K562 (cell line): ENCODE data around the gene UIMC1. TPM values are rescaled to one million over a fixed set of nuclear protein-coding genes. Genes with fewer than 3 reads are reported as not detected.

Source experiments
- ATAC-seq: fragments of 200-7000 bp; cut with Tn5 transposase; 3 replicates; pipeline ENCODE4 v1.9.1; 2020; ENCODE audit warnings: moderate library complexity
- BruUV-seq: library from RNA; stranded (reverse); fragments of 400-500 nt; replicated peaks from 2 replicates; lab custom pipeline; 2021; lab: Mats Ljungman, UMichigan
- CTCF ChIA-PET: fragments of 300-600 bp; formaldehyde crosslinking; extraction: SDS; loops from one replicate; lab custom pipeline; 2021; ENCODE audit warnings: low intra/inter-chr PET ratio; lab: Yijun Ruan, JAX
- POLR2A ChIA-PET: fragments of 300-600, 350-650 bp; sonication (Branson Sonifier 250); formaldehyde crosslinking; extraction: SDS; loops from one replicate; lab custom pipeline; 2021; ENCODE audit warnings: antibody characterized with exemption, inconsistent platforms; lab: Yijun Ruan, JAX
- DNase-seq, 4 experiments: peaks; one replicate each; pipeline versions ENCODE4 v3.0.0 to v3.0.0-alpha.2; 2011 to 2018; ENCODE audit warnings: low spot score in 3 of 4, mixed read lengths in 3 of 4; ENCODE audit errors: extremely low read depth in 1 of 4
- FAIRE-seq: peaks from 2 replicates; lab custom pipeline; 2011; peaks lifted over from hg19 to GRCh38; lab: Jason Lieb, UNC
- H2AFZ ChIP-seq: 2 replicates; pipeline ENCODE4 v1.6.0; 2011; ENCODE audit warnings: low read depth, low read length, control low read depth, inconsistent platforms
- H3K27ac ChIP-seq: fragments of 200-600 bp; 3 replicates; pipeline ENCODE4 v1.8.0; 2011; ENCODE audit warnings: low read depth, mild to moderate bottlenecking, control low read depth, inconsistent platforms, low read length, moderate library complexity, mixed read lengths; ENCODE audit errors: extremely low read depth
- H3K27me3 ChIP-seq, 2 experiments: fragments of 300-600 bp in 1 of 2; 2 replicates in 1 of 2; 3 replicates in 1 of 2; pipeline versions ENCODE4 v1.6.0 to v1.8.0; 2011; ENCODE audit warnings: inconsistent platforms in 2 of 2, low read length in 2 of 2, mild to moderate bottlenecking in 1 of 2, mixed read lengths in 1 of 2, moderate library complexity in 1 of 2; ENCODE audit not compliant: control insufficient read depth in 2 of 2, insufficient read depth in 2 of 2
- H3K36me3 ChIP-seq: fragments of 300-600 bp; 3 replicates; pipeline ENCODE4 v1.8.0; 2011; ENCODE audit warnings: mild to moderate bottlenecking, low read length, inconsistent platforms; ENCODE audit not compliant: control insufficient read depth, insufficient read depth
- H3K4me1 ChIP-seq, 2 experiments: fragments of 200-600 bp in 1 of 2; replicated peaks in 1 of 2; 2 replicates in 1 of 2; 3 replicates in 1 of 2; pipeline versions ENCODE4 v1.5.1 to v1.8.0; 2011; ENCODE audit warnings: inconsistent platforms in 2 of 2, low read length in 2 of 2, mild to moderate bottlenecking in 1 of 2, mixed read lengths in 1 of 2, moderate library complexity in 1 of 2; ENCODE audit not compliant: control insufficient read depth in 2 of 2, insufficient read depth in 2 of 2
- H3K4me2 ChIP-seq: 2 replicates; pipeline ENCODE4 v1.6.1; 2011; ENCODE audit warnings: low read length, control low read depth, inconsistent platforms, mixed read lengths; ENCODE audit not compliant: insufficient read depth
- H3K4me3 ChIP-seq: fragments of 200-600 bp; sonication (generic), shearing (Covaris generic); 2 replicates; pipeline ENCODE4 v1.5.1; 2016; ENCODE audit warnings: control low read depth, inconsistent platforms
- H3K79me2 ChIP-seq: fragments of 200-600 bp; 3 replicates; pipeline ENCODE4 v1.8.0; 2011; ENCODE audit warnings: low read length, inconsistent platforms; ENCODE audit not compliant: control insufficient read depth, insufficient read depth
- H3K9ac ChIP-seq, 2 experiments: 2 replicates each; pipeline versions ENCODE4 v1.6.0 to v1.6.1; 2011; ENCODE audit warnings: low read depth in 2 of 2, low read length in 2 of 2, control low read depth in 1 of 2, inconsistent platforms in 1 of 2, mild to moderate bottlenecking in 1 of 2, mixed read lengths in 1 of 2; ENCODE audit not compliant: insufficient read depth in 1 of 2
- H3K9me1 ChIP-seq: one replicate; pipeline ENCODE4 v1.6.0; 2011; ENCODE audit warnings: inconsistent platforms, mild to moderate bottlenecking, low read length, moderate library complexity; ENCODE audit not compliant: control insufficient read depth, insufficient read depth
- H3K9me3 ChIP-seq: replicated peaks from 2 replicates; pipeline ENCODE4 v1.5.1; 2011; ENCODE audit warnings: low read depth, low read length, inconsistent platforms; ENCODE audit not compliant: control insufficient read depth, insufficient read depth
- H4K20me1 ChIP-seq: replicated peaks from 2 replicates; pipeline ENCODE4 v1.6.1; 2011; ENCODE audit warnings: low read length, inconsistent platforms, mixed read lengths; ENCODE audit not compliant: control insufficient read depth, insufficient read depth
- BACH1 ChIP-seq: fragments of 200-800 bp; sonication (Bioruptor generic); IDR thresholded peaks from 2 replicates; pipeline ENCODE4 v1.6.1; 2016; ENCODE audit warnings: missing genetic modification characterization, missing compliant biosample characterization
- ETV6 ChIP-seq, 3 experiments: fragments of 150-350 bp in 1 of 3; sonication (generic) in 1 of 3; formaldehyde crosslinking in 1 of 3; IDR thresholded peaks; 2 replicates each; pipeline versions ENCODE4 v1.6.1 to v1.8.0; 2014 to 2022; ENCODE audit warnings: borderline replicate concordance in 2 of 3, low read depth in 2 of 3, antibody characterized with exemption in 1 of 3, low read length in 1 of 3, mild to moderate bottlenecking in 1 of 3, missing genetic modification reagents in 1 of 3
- MTA1 ChIP-seq: fragments of 450-650 bp; IDR thresholded peaks from 2 replicates; pipeline ENCODE4 v1.6.1; 2017; ENCODE audit warnings: borderline replicate concordance
- NR2C1 ChIP-seq, 2 experiments: fragments of 450-650 bp; IDR thresholded peaks; 2 replicates each; pipeline ENCODE4 v1.6.1; 2017; ENCODE audit warnings: mild to moderate bottlenecking in 2 of 2, antibody characterized with exemption in 1 of 2, inconsistent platforms in 1 of 2, missing compliant biosample characterization in 1 of 2, missing genetic modification characterization in 1 of 2
- NR4A1 ChIP-seq, 2 experiments: fragments of 250-450 bp in 1 of 2; fragments of 450-650 bp in 1 of 2; sonication (Bioruptor Pico) in 1 of 2; IDR thresholded peaks; 2 replicates each; pipeline versions ENCODE4 v1.4.0 to v1.6.1; 2016 to 2020; ENCODE audit warnings: mild to moderate bottlenecking in 2 of 2, missing compliant biosample characterization in 1 of 2, missing genetic modification characterization in 1 of 2, moderate library complexity in 1 of 2
- PHF21A ChIP-seq: fragments of 450-650 bp; IDR thresholded peaks from 2 replicates; pipeline ENCODE4 v1.6.1; 2017; ENCODE audit warnings: low read depth, borderline replicate concordance
- POLR2AphosphoS5 ChIP-seq: IDR thresholded peaks from 2 replicates; pipeline ENCODE4 v1.6.1; 2011; ENCODE audit warnings: mild to moderate bottlenecking, low read depth, low read length, moderate library complexity; ENCODE audit not compliant: control insufficient read depth, insufficient read depth
- POLR2G ChIP-seq: fragments of 200-400 bp; formaldehyde crosslinking; IDR thresholded peaks from 2 replicates; pipeline ENCODE4 v1.6.1; 2017; ENCODE audit warnings: low read depth, mild to moderate bottlenecking, antibody characterized with exemption, low read length, moderate library complexity
- POU5F1 ChIP-seq: fragments of 150-350 bp; IDR thresholded peaks from 2 replicates; pipeline ENCODE4 v1.6.1; 2014; ENCODE audit warnings: borderline replicate concordance, low read length, low read depth, mild to moderate bottlenecking; ENCODE audit not compliant: partially characterized antibody
- RBM15 ChIP-seq: fragments of 200-400 bp; formaldehyde crosslinking; IDR thresholded peaks from 2 replicates; pipeline ENCODE4 v1.6.1; 2018; ENCODE audit warnings: mild to moderate bottlenecking, low read length, moderate library complexity; ENCODE audit not compliant: insufficient read depth
- RUNX1 ChIP-seq: sonication (generic); IDR thresholded peaks from 2 replicates; pipeline ENCODE4 v1.6.1; 2016; ENCODE audit warnings: antibody characterized with exemption, low read depth
- SREBF1 ChIP-seq: fragments of 150-350 bp; IDR thresholded peaks from 2 replicates; pipeline ENCODE4 v1.6.1; 2014; ENCODE audit warnings: antibody characterized with exemption, low read depth, low read length, borderline replicate concordance
- ZNF282 ChIP-seq: sonication (generic); formaldehyde crosslinking; IDR thresholded peaks from 2 replicates; pipeline ENCODE4 v1.8.1; 2023; ENCODE audit warnings: missing genetic modification reagents
- ZNF324 ChIP-seq: fragments of 250-450 bp; sonication (Bioruptor Pico); IDR thresholded peaks from 2 replicates; pipeline ENCODE4 v1.4.0; 2020; ENCODE audit warnings: mild to moderate bottlenecking
- ZNF444 ChIP-seq: fragments of 250-450 bp; sonication (Bioruptor Pico); IDR thresholded peaks from 2 replicates; pipeline ENCODE4 v1.4.0; 2020; ENCODE audit warnings: mild to moderate bottlenecking, moderate library complexity
- ZNF76 ChIP-seq: fragments of 250-450 bp; sonication (Bioruptor Pico); IDR thresholded peaks from 2 replicates; pipeline ENCODE4 v1.4.0; 2020; ENCODE audit warnings: mild to moderate bottlenecking, moderate library complexity, borderline replicate concordance
- WGBS: fragments of 100-300 bp; shearing (Covaris generic); methylation state at CpG from one replicate; pipeline ENCODE4 v1.1.6; 2016; ENCODE audit warnings: low coverage, mixed read lengths; ENCODE audit not compliant: insufficient coverage; ENCODE audit errors: missing lambda C conversion rate; 5-methylcytosine and 5-hydroxymethylcytosine counted together
- in situ Hi-C: fragments of 300-500 bp; cut with MboI; formaldehyde crosslinking; loops from 4 replicates; pipeline ENCODE4 v1.15.0; 2018; ENCODE audit warnings: inconsistent platforms, mixed read lengths
- intact Hi-C: fragments of 100-400 bp; cut with micrococcal nuclease; formaldehyde crosslinking; loops from 2 replicates; pipeline ENCODE4 v1.14.2; 2022
- polyA plus RNA-seq, 8 experiments: library from polyadenylated mRNA; depleted of rRNA in 4 of 8; stranded (reverse) in 5 of 8; unstranded in 3 of 8; fragments of >200 nt; fragmentation: Nextera tagmentation in 2 of 8; fragmentation: Illumina TruSeq in 1 of 8; extraction: Ambion mirVana in 2 of 8; extraction: Trizol in 1 of 8; gene quantifications; 2 replicates each; pipeline versions ENCODE4 v1.2.1 to v1.2.3, GENCODE V29; 2011 to 2014; ENCODE audit warnings: inconsistent platforms in 1 of 8, missing spikeins in 1 of 8
- total RNA-seq, 7 experiments: library from RNA; depleted of rRNA in 6 of 7; stranded (reverse); fragments of >200 nt in 6 of 7; fragmentation: Illumina TruSeq in 2 of 7; extraction: Trizol in 2 of 7; gene quantifications; 2 replicates each; pipeline versions ENCODE4 v1.2.1 to v1.2.3, GENCODE V29; 2011 to 2021; ENCODE audit warnings: low replicate concordance in 1 of 7
- TF ChIP-seq, protein P1 (sequence below): IDR thresholded peaks from 2 replicates; pipeline ENCODE4 v1.6.1; 2014; ENCODE audit warnings: antibody characterized with exemption

The UIMC1 gene
- total and polyA plus RNA-seq, 9 of the 15 experiments (the other 6 are each of a cell fraction or from before 2014, with no cell fraction given), result 14.9 to 51.7 (median 36.8) TPM

DNA sequence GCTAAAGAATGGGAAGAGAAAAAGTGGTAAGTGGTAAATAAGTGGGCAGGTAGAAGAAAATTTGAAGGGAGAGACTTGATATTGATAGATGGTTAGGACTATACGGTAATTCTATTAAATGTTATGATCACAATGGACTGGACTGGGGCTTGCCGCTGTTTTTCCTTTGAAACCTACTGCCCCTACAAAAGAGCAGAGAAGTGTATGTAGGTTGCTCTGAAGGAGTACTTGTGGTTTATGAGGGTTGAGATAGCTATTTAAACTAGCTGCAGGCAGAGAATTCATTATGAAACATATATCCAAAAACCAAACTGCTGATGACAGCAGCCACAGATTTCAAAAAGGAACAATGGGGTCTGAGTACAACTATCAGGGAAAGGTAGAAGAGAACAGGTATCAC lies 90.7 kb downstream of the UIMC1 start:
- ATAC-seq (no peak), FAIRE-seq (no peak), DNase-seq (no peak)
- Histone ChIP-seq H3K36me3 (peaks cover 45% of the 10 kb centered on the region), H3K4me2 (no peak overlapping the region), H3K9ac (no peak overlapping the region), H3K4me1 (peaks cover 0 to 13% of the 10 kb centered on the region in 2 experiments; a peak in 3 of 5 replicates), H2AFZ (no peak overlapping the region), H3K79me2 (no peaks in the 10 kb centered on the region; the same call in 2 of the 3 replicates), H3K27me3 (no peaks in the 10 kb centered on the region), H3K4me3 (no peak overlapping the region), H4K20me1 (no peaks in the 10 kb centered on the region; the same call in none of the 2 replicates), H3K27ac (no peak overlapping the region), H3K9me1 (no peaks in the 10 kb centered on the region), H3K9me3 (no peaks in the 10 kb centered on the region)
- TF ChIP-seq, protein P1, sequence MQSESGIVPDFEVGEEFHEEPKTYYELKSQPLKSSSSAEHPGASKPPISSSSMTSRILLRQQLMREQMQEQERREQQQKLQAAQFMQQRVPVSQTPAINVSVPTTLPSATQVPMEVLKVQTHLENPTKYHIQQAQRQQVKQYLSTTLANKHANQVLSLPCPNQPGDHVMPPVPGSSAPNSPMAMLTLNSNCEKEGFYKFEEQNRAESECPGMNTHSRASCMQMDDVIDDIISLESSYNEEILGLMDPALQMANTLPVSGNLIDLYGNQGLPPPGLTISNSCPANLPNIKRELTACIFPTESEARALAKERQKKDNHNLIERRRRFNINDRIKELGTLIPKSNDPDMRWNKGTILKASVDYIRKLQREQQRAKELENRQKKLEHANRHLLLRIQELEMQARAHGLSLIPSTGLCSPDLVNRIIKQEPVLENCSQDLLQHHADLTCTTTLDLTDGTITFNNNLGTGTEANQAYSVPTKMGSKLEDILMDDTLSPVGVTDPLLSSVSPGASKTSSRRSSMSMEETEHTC, result no peak
- TF ChIP-seq PHF21A (no peak), POU5F1 (no peak), NR4A1 (CRISPR knock-in tag; IDR thresholded peaks at IDR 0.05) (no peak), NR4A1 (tag; IDR thresholded peaks at IDR 0.05) (no peak), POLR2AphosphoS5 (no peak), MTA1 (no peak), RUNX1 (no peak), BACH1 (tag) (no peak), ZNF282 (CRISPR knock-in tag) (no peak), NR2C1 (IDR thresholded peaks at IDR 0.05) (no peak), NR2C1 (tag; IDR thresholded peaks at IDR 0.05) (no peak), RBM15 (no peak), ZNF324 (CRISPR knock-in tag) (no peak), ZNF76 (CRISPR knock-in tag) (no peak), ZNF444 (CRISPR knock-in tag) (no peak), POLR2G (no peak), ETV6 (IDR thresholded peaks at IDR 0.05; ENCODE audit: borderline replicate concordance in 1 of 2, low read depth in 2 of 2, low read length in 1 of 2) (no peak), ETV6 (CRISPR knock-in tag; IDR thresholded peaks at IDR 0.05; ENCODE audit: borderline replicate concordance) (no peak), SREBF1 (no peak)
- in situ Hi-C loops, result no loop called here
- 56% methylated on average over 2 of the region's 2 CpGs for WGBS
- CTCF ChIA-PET, result interaction anchor here (0.6 kb wide), 1 partner anchor 95 kb away, joined by 3 read pairs; no protein-coding TSS in a partner anchor
- POLR2A ChIA-PET, result interaction anchor here (1.4 kb wide), 1 partner anchor 17 kb away, joined by 7 read pairs; the partner anchor contains the start of gene HK3
- BruUV-seq, result no TSS peak
- intact Hi-C loops, result no loop called here
